ENCODE data around the gene ENAH.

ENAH gene

DNA sequence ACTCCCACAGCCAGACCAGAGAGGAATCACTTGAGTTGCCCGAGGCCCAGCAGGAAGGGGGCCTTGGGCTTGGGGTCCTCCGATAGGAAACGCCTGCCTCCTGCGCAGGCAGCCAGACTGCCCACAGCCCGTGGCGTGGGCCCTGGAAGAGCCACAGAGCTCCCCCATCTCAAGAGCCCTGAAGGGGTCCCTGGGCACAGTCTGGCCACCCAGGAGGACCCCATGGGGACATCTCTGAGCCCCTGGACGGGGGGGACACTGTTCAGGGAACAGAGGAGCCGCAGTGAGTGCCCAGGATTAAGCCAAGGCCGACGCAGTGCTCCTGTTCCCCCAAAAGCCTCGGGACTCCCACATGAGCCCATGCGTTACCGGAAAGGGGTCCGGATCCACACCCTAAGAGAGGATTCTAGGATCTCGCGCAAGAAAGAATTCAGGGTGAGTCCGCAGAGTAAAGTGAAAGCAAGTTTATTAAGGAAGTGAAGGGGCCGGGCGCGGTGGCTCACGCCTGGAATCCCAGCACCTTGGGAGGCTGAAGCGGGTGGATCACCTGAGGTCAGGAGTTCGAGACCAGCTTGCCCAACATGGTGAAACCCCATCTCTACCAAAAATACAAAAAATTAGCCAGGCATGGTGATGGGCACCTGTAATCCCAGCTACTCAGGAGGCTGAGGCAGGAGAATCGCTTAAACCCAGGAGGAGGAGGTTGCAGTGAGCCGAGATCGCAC, 187.0 kb downstream of the ENAH start:
- Histone ChIP-seq H3K4me1 (ENCODE audit: insufficient read depth, insufficient read length) (peaks cover 38% of the 10 kb centered on the region), H3K9ac (ENCODE audit: insufficient read length, low read depth) (peak overlapping the region; percentile 73), H3K36me3 (ENCODE audit: insufficient read depth, insufficient read length, low read length) (no peaks in the 10 kb centered on the region), H3K27me3 (ENCODE audit: insufficient read depth, insufficient read length) (no peaks in the 10 kb centered on the region), H3K4me3 (ENCODE audit: insufficient read length, low read depth) (no peak overlapping the region), H3K9me3 (ENCODE audit: insufficient read depth, low read length) (no peaks in the 10 kb centered on the region)
- DNase-seq (ENCODE audit: low read depth, low spot score), result no peak
- no peak for TF ChIP-seq ZNF274 (IDR thresholded peaks at IDR 0.05; ENCODE audit: low read depth, low read length)
- no peak for TF ChIP-seq YY1 (IDR thresholded peaks at IDR 0.05; ENCODE audit: insufficient read depth, insufficient read length)
- no peak for TF ChIP-seq SUZ12 (IDR thresholded peaks at IDR 0.05; ENCODE audit: extremely low read depth, insufficient read depth, insufficient read length)

- Histone ChIP-seq H3K36me3 (ENCODE audit: insufficient read depth, insufficient read length, low read length) (no peaks in the 10 kb centered on the region), H3K27me3 (ENCODE audit: insufficient read depth, insufficient read length) (no peaks in the 10 kb centered on the region), H3K4me3 (ENCODE audit: insufficient read length, low read depth) (peak overlapping the region; percentile 31), H3K4me1 (ENCODE audit: insufficient read depth, insufficient read length) (peaks cover 45% of the 10 kb centered on the region), H3K9ac (ENCODE audit: insufficient read length, low read depth) (peak overlapping the region; percentile 79), H3K9me3 (ENCODE audit: insufficient read depth, low read length) (no peaks in the 10 kb centered on the region)
- TF ChIP-seq SUZ12 (IDR thresholded peaks at IDR 0.05; ENCODE audit: extremely low read depth, insufficient read depth, insufficient read length) (no peak), ZNF274 (IDR thresholded peaks at IDR 0.05; ENCODE audit: low read depth, low read length) (no peak), YY1 (IDR thresholded peaks at IDR 0.05; ENCODE audit: insufficient read depth, insufficient read length) (no peak)
- peak; percentile 84 for DNase-seq (ENCODE audit: low read depth, low spot score)
These were observed 187.8 kb downstream of the ENAH start for GRCh38 chr1:225464851-225465792.

DNA sequence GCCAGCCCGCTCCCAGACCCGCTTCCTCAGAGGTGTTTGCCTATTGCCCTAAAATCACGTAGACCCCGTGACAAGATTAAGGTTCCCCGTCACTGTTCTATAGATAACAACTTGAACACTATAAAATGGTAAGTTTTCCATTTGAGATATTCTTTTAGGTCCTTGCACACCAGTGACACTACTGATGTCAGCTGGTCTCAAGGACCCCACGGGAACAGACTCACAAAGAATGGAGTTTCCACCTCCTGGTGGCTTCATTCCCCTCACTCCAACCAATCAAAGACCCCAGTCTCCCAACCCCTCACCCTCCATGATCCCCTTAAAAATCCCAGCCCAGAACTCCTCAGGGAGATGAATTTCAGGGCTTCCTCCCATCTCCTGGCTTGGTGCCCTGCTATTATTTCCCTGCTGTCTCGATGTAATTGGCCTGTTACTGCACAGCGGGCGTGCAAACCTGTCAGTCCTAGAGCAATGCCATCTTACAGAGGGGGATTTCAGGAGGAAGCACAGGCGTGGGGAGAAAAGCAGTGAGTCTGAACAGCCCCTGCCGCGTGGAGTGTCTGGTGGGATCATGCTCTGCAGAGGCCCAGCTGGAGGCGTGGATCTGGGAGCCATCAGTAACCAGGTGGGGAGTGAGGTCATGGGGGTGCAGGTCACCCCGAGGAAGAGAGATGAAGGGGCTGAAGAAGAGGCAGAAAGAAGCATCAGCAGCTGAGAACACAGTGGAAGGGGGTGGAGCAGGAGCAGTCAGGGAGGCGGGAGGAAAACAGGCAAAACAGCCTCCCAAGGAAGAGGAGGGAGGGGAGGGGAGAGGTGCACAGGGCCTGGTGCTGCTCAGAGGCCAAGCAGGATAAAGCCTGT, 190.0 kb downstream of the ENAH start:
- peaks cover 44% of the 10 kb centered on the region for H3K4me1 ChIP-seq (ENCODE audit: insufficient read depth, insufficient read length)

DNA sequence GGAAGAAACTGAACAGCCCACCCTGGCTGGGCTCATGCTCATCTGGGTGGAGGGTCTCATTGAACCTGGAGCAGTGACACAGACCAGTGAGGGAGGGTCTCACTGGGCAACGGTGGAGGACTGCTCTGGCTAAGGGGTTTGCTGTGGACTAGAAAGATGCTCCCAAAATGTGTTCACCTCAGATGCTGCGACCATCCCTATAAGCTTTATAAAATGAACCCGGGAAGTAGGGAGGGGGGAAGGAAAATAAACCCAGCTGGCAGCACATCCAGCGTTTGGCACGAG, 190.6 kb downstream of the ENAH start:
- DNase-seq (ENCODE audit: low read depth, low spot score), result no peak
- H3K9ac ChIP-seq (ENCODE audit: insufficient read length, low read depth), result no peak overlapping the region
- H3K4me1 ChIP-seq (ENCODE audit: insufficient read depth, insufficient read length), result peaks cover 39% of the 10 kb centered on the region
- H3K27me3 ChIP-seq (ENCODE audit: insufficient read depth, insufficient read length), result no peaks in the 10 kb centered on the region
- no peaks in the 10 kb centered on the region for H3K36me3 ChIP-seq (ENCODE audit: insufficient read depth, insufficient read length, low read length)
- no peak for TF ChIP-seq ZNF274 (IDR thresholded peaks at IDR 0.05; ENCODE audit: low read depth, low read length)
- no peak for TF ChIP-seq YY1 (IDR thresholded peaks at IDR 0.05; ENCODE audit: insufficient read depth, insufficient read length)
- no peak overlapping the region for H3K4me3 ChIP-seq (ENCODE audit: insufficient read length, low read depth)
- H3K9me3 ChIP-seq (ENCODE audit: insufficient read depth, low read length), result no peaks in the 10 kb centered on the region

More for the DNA sequence above, 190.0 kb downstream of the ENAH start:
- no peak overlapping the region for H3K4me3 ChIP-seq (ENCODE audit: insufficient read length, low read depth)
- H3K36me3 ChIP-seq (ENCODE audit: insufficient read depth, insufficient read length, low read length), result no peaks in the 10 kb centered on the region
- DNase-seq (ENCODE audit: low read depth, low spot score), result no peak
- TF ChIP-seq YY1 (IDR thresholded peaks at IDR 0.05; ENCODE audit: insufficient read depth, insufficient read length) (no peak), ZNF274 (IDR thresholded peaks at IDR 0.05; ENCODE audit: low read depth, low read length) (no peak), SUZ12 (IDR thresholded peaks at IDR 0.05; ENCODE audit: extremely low read depth, insufficient read depth, insufficient read length) (no peak)
- H3K9ac ChIP-seq (ENCODE audit: insufficient read length, low read depth), result peak overlapping the region; percentile 18
- no peaks in the 10 kb centered on the region for H3K27me3 ChIP-seq (ENCODE audit: insufficient read depth, insufficient read length)
- no peaks in the 10 kb centered on the region for H3K9me3 ChIP-seq (ENCODE audit: insufficient read depth, low read length)

- H3K36me3 ChIP-seq (ENCODE audit: insufficient read depth, insufficient read length, low read length), result no peaks in the 10 kb centered on the region
- H3K4me3 ChIP-seq (ENCODE audit: insufficient read length, low read depth), result no peak overlapping the region
- DNase-seq (ENCODE audit: low read depth, low spot score), result no peak
- TF ChIP-seq SUZ12 (IDR thresholded peaks at IDR 0.05; ENCODE audit: extremely low read depth, insufficient read depth, insufficient read length), result no peak
- no peak for TF ChIP-seq YY1 (IDR thresholded peaks at IDR 0.05; ENCODE audit: insufficient read depth, insufficient read length)
- no peaks in the 10 kb centered on the region for H3K27me3 ChIP-seq (ENCODE audit: insufficient read depth, insufficient read length)
- 0 out of 2 replicates have a peak, but pooled peaks cover 2% of the 10 kb centered on the region for H3K9me3 ChIP-seq (ENCODE audit: insufficient read depth, low read length)
- H3K4me1 ChIP-seq (ENCODE audit: insufficient read depth, insufficient read length), result peaks cover 39% of the 10 kb centered on the region
- H3K9ac ChIP-seq (ENCODE audit: insufficient read length, low read depth), result peak overlapping the region; percentile 26
These were observed 191.1 kb downstream of the ENAH start for GRCh38 chr1:225461533-225462428.

DNA sequence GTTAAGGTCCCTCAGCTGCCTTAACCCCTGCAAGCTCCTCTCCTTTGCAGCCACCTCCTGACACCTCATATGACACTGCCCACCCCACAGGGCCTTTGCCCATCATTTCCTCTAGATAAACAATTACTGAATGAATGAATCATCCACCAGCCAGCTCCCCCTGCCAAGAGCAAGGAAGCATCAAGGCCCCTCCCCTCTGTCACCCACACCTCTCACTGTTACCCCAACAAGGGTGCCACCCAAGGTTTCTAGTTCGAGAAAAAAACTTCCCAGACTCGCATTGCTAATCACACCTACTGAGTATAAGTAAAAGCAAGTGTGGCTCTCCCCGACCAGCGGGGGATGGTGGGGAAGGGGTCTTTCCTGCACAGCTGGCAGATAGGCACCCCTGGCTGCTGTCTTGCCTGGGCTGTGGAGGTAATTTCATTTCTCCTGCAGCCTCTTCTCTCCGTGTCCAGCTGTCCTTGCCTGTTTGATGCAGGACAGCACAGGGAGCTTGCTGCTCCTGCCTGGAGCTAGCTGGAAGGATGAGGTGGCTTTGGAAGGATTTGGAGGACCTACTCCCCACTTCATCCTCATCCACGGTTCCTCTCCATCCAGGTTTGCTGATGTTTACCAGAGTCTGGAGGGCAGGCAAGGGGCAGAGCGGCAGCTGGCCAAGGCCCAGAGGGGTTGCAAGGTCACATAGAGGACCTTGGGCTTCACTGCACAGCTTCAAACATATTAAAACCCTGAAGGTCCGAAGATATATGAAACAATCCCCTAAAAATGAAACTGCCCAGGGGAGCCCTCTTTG, 192.0 kb downstream of the ENAH start:
- Histone ChIP-seq H3K9ac (ENCODE audit: insufficient read length, low read depth) (peak overlapping the region; percentile 26), H3K4me1 (ENCODE audit: insufficient read depth, insufficient read length) (peaks cover 38% of the 10 kb centered on the region), H3K27me3 (ENCODE audit: insufficient read depth, insufficient read length) (no peaks in the 10 kb centered on the region), H3K36me3 (ENCODE audit: insufficient read depth, insufficient read length, low read length) (no peaks in the 10 kb centered on the region), H3K9me3 (ENCODE audit: insufficient read depth, low read length) (0 out of 2 replicates have a peak, but pooled peaks cover 5% of the 10 kb centered on the region), H3K4me3 (ENCODE audit: insufficient read length, low read depth) (no peak overlapping the region)
- TF ChIP-seq SUZ12 (IDR thresholded peaks at IDR 0.05; ENCODE audit: extremely low read depth, insufficient read depth, insufficient read length), result no peak
- no peak for TF ChIP-seq YY1 (IDR thresholded peaks at IDR 0.05; ENCODE audit: insufficient read depth, insufficient read length)
- TF ChIP-seq ZNF274 (IDR thresholded peaks at IDR 0.05; ENCODE audit: low read depth, low read length), result no peak
- DNase-seq (ENCODE audit: low read depth, low spot score), result no peak
